Neural cell (in vitro differentiated cells): ENCODE data around the gene ZNF358.

Experiments
- MXI1 ChIP-seq: fragments of 450-650 bp; conservative IDR thresholded peaks from 2 replicates; pipeline ENCODE4 v1.6.1; 2014; ENCODE audit warnings: antibody characterized with exemption, mild to moderate bottlenecking; ENCODE audit not compliant: poor library complexity, severe bottlenecking
- POLR2AphosphoS5 ChIP-seq: IDR thresholded peaks from 2 replicates; pipeline ENCODE4 v1.6.1; 2012
- TAF1 ChIP-seq: IDR thresholded peaks from 2 replicates; pipeline ENCODE4 v1.6.1; 2012; ENCODE audit warnings: low read depth
- TF ChIP-seq, protein P1 (sequence below): fragments of 450-650 bp; IDR thresholded peaks from 2 replicates; pipeline ENCODE4 v1.5.1; 2014; ENCODE audit warnings: antibody characterized with exemption, mild to moderate bottlenecking, moderate library complexity; ENCODE audit not compliant: poor library complexity, severe bottlenecking

DNA sequence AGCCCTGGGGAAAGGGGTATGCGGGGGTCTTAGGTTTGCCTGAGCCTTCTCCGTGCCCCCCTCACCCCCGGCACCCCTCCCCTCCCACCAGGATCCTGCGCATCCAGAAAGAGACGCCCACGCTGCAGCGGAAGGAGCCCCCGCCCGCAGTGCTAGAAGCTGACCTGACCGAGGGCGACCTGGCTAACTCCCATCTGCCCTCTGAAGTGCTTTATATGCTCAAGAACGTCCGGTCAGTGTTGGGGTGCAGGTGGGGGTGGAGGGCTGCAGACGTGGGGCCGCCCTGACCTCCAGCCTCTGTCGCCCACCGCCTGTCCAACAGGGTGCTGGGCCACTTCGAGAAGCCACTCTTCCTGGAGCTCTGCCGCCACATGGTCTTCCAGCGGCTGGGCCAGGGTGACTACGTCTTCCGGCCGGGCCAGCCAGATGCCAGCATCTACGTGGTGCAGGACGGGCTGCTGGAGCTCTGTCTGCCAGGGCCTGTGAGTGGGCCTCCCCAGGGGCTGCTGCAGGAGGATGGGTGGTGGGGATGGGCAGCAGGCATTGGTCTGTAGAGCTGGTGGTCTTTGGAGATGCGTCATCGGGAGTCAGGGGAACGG is 24.0 kb downstream of the ZNF358 start:
- TF ChIP-seq TAF1: no peak
- TF ChIP-seq, protein P1, sequence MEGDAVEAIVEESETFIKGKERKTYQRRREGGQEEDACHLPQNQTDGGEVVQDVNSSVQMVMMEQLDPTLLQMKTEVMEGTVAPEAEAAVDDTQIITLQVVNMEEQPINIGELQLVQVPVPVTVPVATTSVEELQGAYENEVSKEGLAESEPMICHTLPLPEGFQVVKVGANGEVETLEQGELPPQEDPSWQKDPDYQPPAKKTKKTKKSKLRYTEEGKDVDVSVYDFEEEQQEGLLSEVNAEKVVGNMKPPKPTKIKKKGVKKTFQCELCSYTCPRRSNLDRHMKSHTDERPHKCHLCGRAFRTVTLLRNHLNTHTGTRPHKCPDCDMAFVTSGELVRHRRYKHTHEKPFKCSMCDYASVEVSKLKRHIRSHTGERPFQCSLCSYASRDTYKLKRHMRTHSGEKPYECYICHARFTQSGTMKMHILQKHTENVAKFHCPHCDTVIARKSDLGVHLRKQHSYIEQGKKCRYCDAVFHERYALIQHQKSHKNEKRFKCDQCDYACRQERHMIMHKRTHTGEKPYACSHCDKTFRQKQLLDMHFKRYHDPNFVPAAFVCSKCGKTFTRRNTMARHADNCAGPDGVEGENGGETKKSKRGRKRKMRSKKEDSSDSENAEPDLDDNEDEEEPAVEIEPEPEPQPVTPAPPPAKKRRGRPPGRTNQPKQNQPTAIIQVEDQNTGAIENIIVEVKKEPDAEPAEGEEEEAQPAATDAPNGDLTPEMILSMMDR: no peak
- no peak for TF ChIP-seq POLR2AphosphoS5
- TF ChIP-seq MXI1: no peak
